HG03469 (cell line): ENCODE data around the gene PTPRK.
"Not testable (repeated sequence)": the region's sequence is repeated elsewhere in the genome, so short reads cannot be mapped to it uniquely, and the experiment has no call there.

ENCODE experiments used
- ATAC-seq: cut with Tn5 transposase; IDR thresholded peaks from one replicate; pipeline ENCODE4 v1.9.1; 2021; ENCODE audit warnings: mild to moderate bottlenecking, moderate library complexity, moderate number of reproducible peaks; ENCODE audit not compliant: unreplicated experiment

PTPRK gene

GRCh38 chr6:128491610-128492206 lies 28.7 kb downstream of the PTPRK start:
- peak; percentile 52 for ATAC-seq

DNA sequence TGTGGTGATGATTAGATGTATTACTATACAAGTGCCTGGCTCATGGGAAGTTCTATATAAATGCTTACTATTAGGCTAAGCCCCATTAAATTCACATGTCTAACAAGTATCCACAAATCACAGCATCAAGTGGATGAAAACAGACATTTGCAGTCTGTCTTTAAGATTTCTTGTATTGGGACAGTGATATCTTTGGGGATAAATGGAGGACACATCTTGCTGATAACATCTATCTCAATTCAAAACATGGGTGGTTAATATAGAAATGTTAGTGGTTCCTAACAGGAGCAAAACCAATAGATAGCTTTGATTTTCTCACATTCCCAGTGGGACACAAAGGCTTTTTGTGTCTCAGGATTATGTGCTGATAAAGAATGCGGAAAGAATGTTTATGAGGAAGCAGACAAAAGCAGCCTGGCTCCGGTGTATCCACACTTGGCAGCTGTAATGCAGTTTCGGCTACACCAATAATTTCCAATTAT lies 29.3 kb downstream of the PTPRK start:
- no peak for ATAC-seq

GRCh38 chr6:128487746-128488145 lies 32.7 kb downstream of the PTPRK start:
- ATAC-seq: no peak

- ATAC-seq: no peak
These were observed 33.3 kb downstream of the PTPRK start for GRCh38 chr6:128487055-128487454.

GRCh38 chr6:128486580-128486979 lies 33.8 kb downstream of the PTPRK start:
- not testable (repeated sequence) for ATAC-seq

DNA sequence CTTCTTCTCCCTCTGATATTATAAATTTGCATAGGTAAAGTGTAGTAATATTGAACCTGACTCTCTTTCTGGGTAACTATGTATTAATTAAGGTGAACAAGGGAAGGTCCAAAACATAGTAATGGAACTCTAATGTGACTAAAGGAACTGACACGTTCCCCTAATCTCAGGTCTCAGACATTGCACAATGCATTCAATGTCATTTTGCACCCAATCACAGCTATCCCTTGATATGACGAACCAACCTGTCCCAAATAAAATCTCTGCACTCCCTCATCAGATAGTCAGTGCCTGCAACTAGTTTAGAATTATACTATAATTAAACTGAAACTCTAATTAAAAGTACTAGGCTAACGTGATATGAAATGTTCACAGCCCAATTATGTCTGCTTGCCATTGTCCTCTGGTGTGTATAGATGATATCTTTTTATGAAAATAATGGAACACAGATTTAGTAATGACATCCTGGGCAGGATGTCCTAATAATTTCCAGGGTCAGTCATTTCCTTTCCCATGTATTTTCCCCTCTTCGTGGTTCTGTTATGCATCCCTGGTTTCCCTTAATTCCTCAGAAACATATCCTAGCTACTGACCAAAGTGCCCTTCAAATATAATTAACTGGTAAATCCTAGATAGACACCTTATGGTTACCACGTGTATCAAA lies 36.8 kb downstream of the PTPRK start:
- ATAC-seq: no peak

GRCh38 chr6:128482642-128483041 lies 37.8 kb downstream of the PTPRK start:
- no peak for ATAC-seq

DNA sequence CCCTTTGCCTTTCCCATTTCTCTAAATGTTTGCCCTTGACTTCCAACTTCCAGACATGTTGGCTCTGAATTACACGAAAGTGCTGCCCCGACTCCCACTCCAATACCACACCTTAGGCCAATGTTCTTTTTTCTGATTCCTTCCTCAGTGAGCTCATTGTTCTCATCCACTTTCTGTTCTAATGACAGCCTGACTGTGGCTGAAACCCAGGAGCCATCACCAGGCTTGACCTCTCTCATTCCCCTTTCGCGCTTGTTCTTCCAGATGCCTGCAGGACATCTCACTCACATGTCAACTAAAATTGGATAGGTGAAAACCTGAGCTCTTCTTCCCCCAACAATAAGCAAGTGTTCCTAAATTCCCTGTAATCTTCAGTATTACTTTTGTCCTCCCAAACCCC lies 40.4 kb downstream of the PTPRK start:
- no peak for ATAC-seq

- no peak for ATAC-seq
These were observed 41.2 kb downstream of the PTPRK start for GRCh38 chr6:128479048-128479666.

DNA sequence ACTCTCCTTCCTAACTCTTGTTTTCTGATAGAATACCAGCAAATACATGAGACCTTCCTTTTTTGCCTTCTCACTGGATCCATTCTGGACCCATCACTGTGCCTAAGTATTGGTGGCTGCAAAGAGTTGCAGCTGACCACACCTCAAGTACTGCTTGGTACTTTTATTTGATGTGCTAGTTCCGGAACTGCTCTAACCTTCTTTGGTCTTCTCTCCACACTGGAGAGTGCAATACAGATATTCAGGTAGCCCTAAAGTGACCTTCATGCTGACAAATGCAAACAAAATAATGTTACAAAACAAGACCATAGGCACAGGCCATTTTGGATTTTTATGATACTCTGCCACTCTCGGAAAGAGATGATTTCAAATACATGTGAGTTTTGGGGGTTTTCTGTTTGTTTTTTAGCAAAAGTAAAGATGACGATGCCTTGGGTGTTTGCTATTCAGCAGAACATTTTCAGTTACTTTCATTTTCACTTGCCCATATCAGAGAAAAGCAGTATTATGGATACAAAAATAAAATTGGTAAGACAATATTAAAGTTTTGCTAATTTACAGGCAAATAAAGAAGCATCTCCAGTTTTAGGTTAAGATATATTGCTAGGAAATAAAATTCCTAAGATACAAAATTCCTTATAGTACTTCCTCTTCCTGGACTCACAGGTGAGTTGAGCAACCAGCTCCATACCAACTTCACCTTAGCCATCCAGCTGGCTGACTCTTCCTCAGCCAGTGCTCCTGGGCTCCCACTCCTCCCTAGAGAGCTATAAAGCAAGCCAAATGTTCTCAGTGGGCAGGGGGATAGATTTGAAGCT lies 42.0 kb downstream of the PTPRK start:
- no peak for ATAC-seq

GRCh38 chr6:128474933-128475332 lies 45.5 kb downstream of the PTPRK start:
- ATAC-seq: no peak

GRCh38 chr6:128474481-128474880 lies 45.9 kb downstream of the PTPRK start:
- ATAC-seq: no peak

GRCh38 chr6:128471907-128472306 lies 48.5 kb downstream of the PTPRK start:
- no peak for ATAC-seq

DNA sequence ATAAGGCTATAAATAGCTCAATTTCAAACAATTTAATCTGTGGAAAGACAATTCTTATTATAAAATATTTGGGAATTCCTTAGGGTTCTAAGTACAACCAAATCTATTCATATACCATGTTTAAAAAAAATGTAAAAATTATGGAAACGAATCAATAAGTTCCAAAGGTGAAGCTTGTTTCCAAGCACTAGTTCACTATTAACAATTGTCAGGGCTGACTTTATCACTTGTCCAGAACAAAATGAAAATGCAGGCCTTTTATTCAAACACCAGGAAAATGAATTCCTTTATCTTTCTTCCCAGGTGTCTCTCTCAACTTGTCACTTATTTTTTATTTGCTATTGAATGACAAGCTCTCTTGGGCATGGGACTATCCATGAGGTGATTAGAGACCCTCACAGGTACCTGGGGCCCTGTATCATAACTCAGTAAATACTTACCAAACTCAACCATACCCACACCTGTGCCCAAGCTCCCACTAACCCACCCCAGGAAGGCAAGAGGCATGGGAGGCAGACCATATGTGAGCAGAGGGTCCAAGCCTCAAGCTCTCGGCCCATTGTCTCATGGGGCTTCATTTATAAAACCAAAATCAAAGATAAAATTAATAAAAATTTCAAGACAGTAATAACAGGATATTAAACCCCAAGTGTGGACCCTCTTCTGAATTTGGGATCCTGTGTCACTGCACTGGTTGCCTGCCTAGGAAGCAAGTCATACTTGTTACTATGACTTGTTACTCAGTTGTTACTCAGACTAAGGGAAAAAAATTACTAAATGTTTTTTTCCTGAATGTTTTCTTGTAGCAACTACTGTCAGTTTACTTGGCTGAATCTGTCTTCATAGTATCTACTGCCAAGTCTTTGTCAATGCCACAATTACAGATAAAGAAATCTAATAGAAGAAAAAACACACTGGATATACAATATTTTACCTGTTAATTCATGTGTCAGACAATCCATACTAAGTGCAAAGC lies 54.7 kb downstream of the PTPRK start:
- ATAC-seq: no peak

DNA sequence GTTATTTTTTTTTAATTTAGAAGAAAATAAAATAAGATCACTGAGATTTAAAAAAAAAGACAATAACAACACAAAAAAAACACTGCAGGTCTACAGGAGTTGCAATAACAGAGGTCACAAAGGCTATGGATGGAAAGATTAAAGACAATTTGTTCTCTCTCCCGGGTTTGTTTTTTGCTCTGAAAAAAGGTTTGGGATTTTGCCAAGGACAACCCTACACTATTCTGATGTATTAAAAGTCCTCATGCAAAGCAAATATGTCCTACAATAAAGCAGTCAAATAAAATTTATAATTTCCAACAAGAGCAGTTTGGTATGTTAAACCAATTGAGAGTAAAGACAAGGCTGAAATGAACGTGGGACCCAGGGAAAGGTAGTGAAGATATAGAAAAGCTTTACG lies 55.6 kb downstream of the PTPRK start:
- ATAC-seq: no peak

DNA sequence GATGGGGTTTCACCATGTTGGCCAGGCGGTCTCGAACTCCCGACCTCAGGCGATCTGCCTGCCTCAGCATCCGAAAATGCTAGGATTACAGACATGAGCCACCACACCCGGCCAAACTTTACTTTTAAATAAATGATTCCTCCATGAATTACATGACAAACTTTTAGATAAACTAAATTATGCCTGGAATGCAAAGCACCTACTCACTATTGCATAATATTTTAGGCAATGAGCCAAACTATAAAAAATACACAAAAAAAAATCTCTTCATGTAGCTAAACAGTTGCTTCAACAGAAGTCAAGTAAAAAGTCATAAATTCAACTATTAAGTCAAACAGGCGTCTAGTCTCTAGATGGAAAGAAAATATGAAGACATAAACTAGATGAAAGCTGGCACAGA lies 56.5 kb downstream of the PTPRK start:
- ATAC-seq: no peak

DNA sequence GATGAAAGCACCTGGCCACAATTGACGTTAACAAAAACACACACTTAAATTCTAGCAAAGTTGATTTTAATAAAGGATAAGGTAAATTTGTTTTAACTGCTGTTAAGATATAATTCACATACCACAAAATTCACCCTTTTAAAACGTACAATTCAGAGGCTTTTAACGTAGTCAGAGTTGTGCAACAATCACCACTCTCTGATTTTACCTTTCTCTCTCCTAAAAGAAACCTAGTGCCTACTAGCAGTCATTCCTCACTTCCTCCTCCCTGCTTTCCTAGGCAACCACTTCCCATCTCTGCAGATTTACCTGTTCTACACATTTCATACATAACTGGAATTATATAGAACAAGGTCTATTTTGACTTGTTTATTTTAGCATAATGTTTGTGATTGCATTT lies 58.9 kb downstream of the PTPRK start:
- ATAC-seq: no peak

DNA sequence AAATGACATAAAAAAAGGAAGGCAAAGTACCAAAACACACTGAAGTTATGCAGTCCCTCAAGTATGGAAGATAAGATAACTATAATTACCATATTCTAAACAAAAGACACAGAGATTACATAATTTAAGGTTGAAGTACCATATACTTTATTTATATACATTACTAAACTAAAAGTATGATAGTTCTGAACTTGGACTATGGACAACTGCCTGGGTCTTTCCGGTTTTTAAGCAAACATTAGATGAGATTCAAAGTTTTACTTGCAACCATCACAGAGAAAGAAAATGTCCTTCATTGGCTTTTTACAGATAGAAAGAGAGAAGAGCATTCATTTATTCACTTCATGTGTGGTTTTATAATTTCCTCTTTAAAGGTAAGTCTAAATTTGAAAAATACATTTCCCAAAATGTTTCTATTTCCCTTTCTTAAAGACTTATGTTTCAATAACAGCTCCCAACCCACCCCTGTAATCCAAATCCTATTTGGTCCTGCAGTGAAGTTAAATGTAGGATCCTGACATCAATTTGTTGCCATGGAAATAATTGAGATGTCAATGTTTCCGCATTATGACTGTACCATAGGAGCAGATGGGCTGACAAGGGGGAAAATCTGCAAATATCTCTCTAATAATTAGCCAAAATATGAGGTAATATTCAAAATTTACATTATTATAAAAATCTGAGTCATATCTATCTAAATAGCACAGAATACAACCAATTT lies 63.7 kb downstream of the PTPRK start:
- no peak for ATAC-seq

DNA sequence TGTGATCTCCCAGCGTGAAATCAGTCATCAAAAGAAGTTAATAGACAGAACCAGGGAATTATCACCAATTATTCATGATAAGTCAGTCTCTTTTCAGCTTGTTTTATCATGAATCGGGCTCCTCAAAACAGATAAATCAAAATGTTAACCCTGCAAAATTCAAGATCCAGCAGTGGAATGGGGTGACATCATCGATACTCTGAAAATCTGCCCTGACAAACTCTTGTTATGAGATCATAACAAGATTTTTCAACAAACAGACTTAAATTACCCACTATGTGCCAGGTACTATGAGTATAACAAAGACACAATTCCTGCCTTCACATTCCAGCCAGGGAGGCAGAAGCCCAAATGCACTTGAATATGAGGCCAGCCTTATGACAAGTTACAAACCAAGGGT lies 64.4 kb downstream of the PTPRK start:
- ATAC-seq: no peak

DNA sequence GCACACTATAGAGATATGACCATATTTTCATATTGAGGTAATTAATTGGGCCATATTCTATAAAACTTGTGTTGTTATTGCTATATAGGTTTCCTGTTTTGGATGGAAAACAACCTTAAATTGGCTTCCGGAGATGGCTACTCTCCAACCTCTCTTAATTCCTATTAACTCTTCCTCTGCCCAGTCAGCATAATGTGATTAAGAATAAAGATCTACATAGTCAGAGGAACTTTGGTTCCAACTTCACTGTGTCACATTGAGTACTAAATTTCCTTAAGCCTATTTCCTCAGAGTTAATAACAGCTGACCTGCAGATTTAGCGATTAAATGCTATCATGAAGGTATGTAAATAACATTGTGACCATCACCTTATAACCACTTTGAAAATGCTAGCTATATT lies 67.7 kb downstream of the PTPRK start:
- ATAC-seq: no peak
